DND-41 (cell line): ENCODE measurements around the gene TTC12.

Source experiments
- CTCF ChIP-seq: IDR thresholded peaks from 2 replicates; pipeline ENCODE4 v1.5.1; 2012; ENCODE audit warnings: borderline replicate concordance, low read length, moderate library complexity, mild to moderate bottlenecking; ENCODE audit not compliant: poor library complexity, severe bottlenecking; ENCODE audit errors: extremely low read depth
- EZH2 ChIP-seq: IDR thresholded peaks from 3 replicates; pipeline ENCODE4 v1.6.1; 2012; ENCODE audit warnings: borderline replicate concordance, low read depth, mild to moderate bottlenecking, moderate library complexity, low read length, inconsistent platforms; ENCODE audit not compliant: severe bottlenecking

GRCh38 chr11:113286509-113287497, 27.6 kb upstream of the TTC12 start:
- TF ChIP-seq CTCF = no peak
- no peak for TF ChIP-seq EZH2
